K562 (cell line): ENCODE results near the gene MILR1.

Source experiments
- BRF2 ChIP-seq: IDR thresholded peaks from 3 replicates; pipeline ENCODE4 v1.6.1; 2011; ENCODE audit warnings: borderline replicate concordance, mild to moderate bottlenecking; ENCODE audit not compliant: insufficient read length, insufficient read depth
- CBX2 ChIP-seq: fragments of 200-600 bp; sonication (generic); IDR thresholded peaks from one replicate; pipeline ENCODE4 v1.6.1; 2012; ENCODE audit warnings: mild to moderate bottlenecking, low read length, inconsistent platforms; ENCODE audit not compliant: insufficient read depth, poor library complexity, severe bottlenecking
- CTBP1 ChIP-seq: fragments of 450-650 bp; IDR thresholded peaks from 2 replicates; pipeline ENCODE4 v1.6.1; 2016; ENCODE audit warnings: borderline replicate concordance
- CTCF ChIP-seq, 3 experiments: IDR thresholded peaks in 2 of 3; conservative IDR thresholded peaks in 1 of 3; 2 replicates each; pipeline ENCODE4 v1.5.1; 2011 to 2012; ENCODE audit warnings: low read length in 3 of 3, mild to moderate bottlenecking in 3 of 3, control low read depth in 2 of 3, improper control_type of control experiment in 1 of 3, inconsistent platforms in 1 of 3, low read depth in 1 of 3, mixed read lengths in 1 of 3, moderate library complexity in 1 of 3; ENCODE audit not compliant: insufficient read depth in 2 of 3
- E2F4 ChIP-seq: sonication (generic); formaldehyde crosslinking; IDR thresholded peaks from 2 replicates; pipeline ENCODE4 v1.8.0; 2022; ENCODE audit warnings: mild to moderate bottlenecking, low read depth, missing genetic modification reagents
- HCFC1 ChIP-seq: IDR thresholded peaks from 2 replicates; pipeline ENCODE4 v1.6.1; 2012; ENCODE audit warnings: low read depth, low read length, improper control_type of control experiment
- NCOA2 ChIP-seq, 2 experiments: fragments of 450-650 bp; IDR thresholded peaks; 2 replicates each; pipeline ENCODE4 v1.6.1; 2018; ENCODE audit warnings: mild to moderate bottlenecking in 2 of 2, moderate library complexity in 1 of 2; ENCODE audit not compliant: partially characterized antibody in 2 of 2
- POLR2A ChIP-seq: fragments of 450-650 bp; conservative IDR thresholded peaks from 2 replicates; pipeline ENCODE4 v1.6.1; 2016
- POU5F1 ChIP-seq: fragments of 150-350 bp; IDR thresholded peaks from 2 replicates; pipeline ENCODE4 v1.6.1; 2014; ENCODE audit warnings: borderline replicate concordance, low read length, low read depth, mild to moderate bottlenecking; ENCODE audit not compliant: partially characterized antibody
- SIX5 ChIP-seq, 2 experiments: IDR thresholded peaks; 2 replicates each; pipeline ENCODE4 v1.6.1; 2011; ENCODE audit warnings: low read length in 2 of 2, borderline replicate concordance in 1 of 2, low read depth in 1 of 2, mild to moderate bottlenecking in 1 of 2, moderate library complexity in 1 of 2; ENCODE audit not compliant: insufficient read depth in 1 of 2
- SP1 ChIP-seq: sonication (generic); formaldehyde crosslinking; IDR thresholded peaks from 2 replicates; pipeline ENCODE4 v1.8.1; 2022; ENCODE audit warnings: mild to moderate bottlenecking, missing genetic modification reagents
- SRSF1 ChIP-seq: fragments of 200-400 bp; formaldehyde crosslinking; IDR thresholded peaks from 2 replicates; pipeline ENCODE4 v1.6.1; 2017; ENCODE audit warnings: mild to moderate bottlenecking, low read depth, low read length, moderate library complexity

- TF ChIP-seq POLR2A (no peak), HCFC1 (no peak), CTBP1 (no peak), BRF2 (no peak), SRSF1 (no peak), SP1 (CRISPR knock-in tag) (no peak), CTCF (IDR thresholded peaks at IDR 0.05 in 2 of 3, conservative IDR thresholded peaks at IDR 0.05 in 1 of 3; ENCODE audit: insufficient read depth in 2 of 3, low read depth in 1 of 3, low read length in 3 of 3) (peak; percentile 54 to 65 (median 62)), SIX5 (IDR thresholded peaks at IDR 0.05; ENCODE audit: borderline replicate concordance in 1 of 2, insufficient read depth in 1 of 2, low read depth in 1 of 2, low read length in 2 of 2) (no peak), E2F4 (CRISPR knock-in tag) (no peak), NCOA2 (IDR thresholded peaks at IDR 0.05; ENCODE audit: partially characterized antibody in 2 of 2) (no peak), CBX2 (no peak), POU5F1 (no peak)
Observed at GRCh38 chr17:64491034-64491860, 42.3 kb downstream of the MILR1 start.
